ENCODE measurements around the gene MEX3D.

GRCh38 chr19:1540365-1540925, 27.7 kb downstream of the MEX3D start:
- TF ChIP-seq, protein P1, sequence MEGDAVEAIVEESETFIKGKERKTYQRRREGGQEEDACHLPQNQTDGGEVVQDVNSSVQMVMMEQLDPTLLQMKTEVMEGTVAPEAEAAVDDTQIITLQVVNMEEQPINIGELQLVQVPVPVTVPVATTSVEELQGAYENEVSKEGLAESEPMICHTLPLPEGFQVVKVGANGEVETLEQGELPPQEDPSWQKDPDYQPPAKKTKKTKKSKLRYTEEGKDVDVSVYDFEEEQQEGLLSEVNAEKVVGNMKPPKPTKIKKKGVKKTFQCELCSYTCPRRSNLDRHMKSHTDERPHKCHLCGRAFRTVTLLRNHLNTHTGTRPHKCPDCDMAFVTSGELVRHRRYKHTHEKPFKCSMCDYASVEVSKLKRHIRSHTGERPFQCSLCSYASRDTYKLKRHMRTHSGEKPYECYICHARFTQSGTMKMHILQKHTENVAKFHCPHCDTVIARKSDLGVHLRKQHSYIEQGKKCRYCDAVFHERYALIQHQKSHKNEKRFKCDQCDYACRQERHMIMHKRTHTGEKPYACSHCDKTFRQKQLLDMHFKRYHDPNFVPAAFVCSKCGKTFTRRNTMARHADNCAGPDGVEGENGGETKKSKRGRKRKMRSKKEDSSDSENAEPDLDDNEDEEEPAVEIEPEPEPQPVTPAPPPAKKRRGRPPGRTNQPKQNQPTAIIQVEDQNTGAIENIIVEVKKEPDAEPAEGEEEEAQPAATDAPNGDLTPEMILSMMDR (IDR thresholded peaks at IDR 0.05): no peak
- TF ChIP-seq POLR2A (IDR thresholded peaks at IDR 0.05): no peak
